Head of caudate nucleus (tissue), 42 donors: ENCODE results near the gene PDE4D.

Experiments used
- DNase-seq, 42 donors: peaks; one replicate each; pipeline versions ENCODE4 v3.0.0 to v3.0.0-alpha.2; 2020 to 2021; ENCODE audit warnings: mixed read lengths in 7 of 42
- intact Hi-C: fragments of 100-400 bp; cut with DNase I; formaldehyde crosslinking; loops from one replicate; pipeline ENCODE4 v1.15.0; 2022

PDE4D gene

GRCh38 chr5:59558501-59558900 lies 335.0 kb downstream of the PDE4D start:
- intact Hi-C loops, result no loop called here
- no peak for DNase-seq

GRCh38 chr5:59557572-59557971 lies 336.0 kb downstream of the PDE4D start:
- intact Hi-C loops, result no loop called here
- DNase-seq, result no peak

GRCh38 chr5:59555596-59555995 lies 337.9 kb downstream of the PDE4D start:
- DNase-seq, result no peak
- intact Hi-C loops, result no loop called here

- intact Hi-C loops, result no loop called here
Measured at GRCh38 chr5:59554501-59554900, 339.0 kb downstream of the PDE4D start.

GRCh38 chr5:59553992-59554391 lies 339.5 kb downstream of the PDE4D start:
- no peak for DNase-seq
- intact Hi-C loops, result no loop called here

More at GRCh38 chr5:59554501-59554900, 339.0 kb downstream of the PDE4D start:
- DNase-seq, result no peak

- intact Hi-C loops, result no loop called here
- DNase-seq, result no peak
Measured at GRCh38 chr5:59548807-59549357, 344.6 kb downstream of the PDE4D start.

GRCh38 chr5:59547731-59548130 lies 345.8 kb downstream of the PDE4D start:
- no peak for DNase-seq
- intact Hi-C loops, result no loop called here

- no peak for DNase-seq
- intact Hi-C loops, result loop anchor here (5.0 kb wide), 1 partner anchor 43 kb away; no protein-coding TSS in a partner anchor
Measured at GRCh38 chr5:59544573-59544972, 349.0 kb downstream of the PDE4D start.

- intact Hi-C loops, result loop anchor here (5.0 kb wide), 1 partner anchor 43 kb away; no protein-coding TSS in a partner anchor
- peak in 1 of 42 donors; percentile 16 for DNase-seq
Measured at GRCh38 chr5:59543821-59544442, 349.6 kb downstream of the PDE4D start.

- intact Hi-C loops, result loop anchor here (5.0 kb wide), 1 partner anchor 44 kb away; no protein-coding TSS in a partner anchor
- peak in 31 of 42 donors; percentile 5 to 69 (median 22) for DNase-seq
Measured at GRCh38 chr5:59542851-59543820, 350.4 kb downstream of the PDE4D start.

- DNase-seq, result no peak
- intact Hi-C loops, result loop anchor here (5.0 kb wide), 1 partner anchor 45 kb away; no protein-coding TSS in a partner anchor
Measured at GRCh38 chr5:59542306-59542705, 351.2 kb downstream of the PDE4D start.

GRCh38 chr5:59540366-59540765 lies 353.2 kb downstream of the PDE4D start:
- intact Hi-C loops, result loop anchor here (5.0 kb wide), 1 partner anchor 47 kb away; no protein-coding TSS in a partner anchor
- peak in 28 of 42 donors; percentile 13 to 75 (median 42) for DNase-seq

- DNase-seq, result no peak
- intact Hi-C loops, result no loop called here
Measured at GRCh38 chr5:59538750-59539121, 354.8 kb downstream of the PDE4D start.

GRCh38 chr5:59537961-59538749 lies 355.4 kb downstream of the PDE4D start:
- no peak for DNase-seq
- intact Hi-C loops, result no loop called here

GRCh38 chr5:59536875-59537274 lies 356.7 kb downstream of the PDE4D start:
- no peak for DNase-seq
- intact Hi-C loops, result no loop called here

- no peak for DNase-seq
- intact Hi-C loops, result no loop called here
Measured at GRCh38 chr5:59535561-59535960, 358.0 kb downstream of the PDE4D start.

GRCh38 chr5:59533730-59534108 lies 359.8 kb downstream of the PDE4D start:
- no peak for DNase-seq
- intact Hi-C loops, result no loop called here

GRCh38 chr5:59532979-59533729 lies 360.4 kb downstream of the PDE4D start:
- no peak for DNase-seq
- intact Hi-C loops, result no loop called here
